ENCODE results near the gene CLTCL1. TPM values are rescaled to one million over a fixed set of nuclear protein-coding genes. Genes with fewer than 3 reads are reported as not detected.

CLTCL1 gene
- total RNA-seq, 1 donor from 2014 or later: 5.8 TPM

DNA sequence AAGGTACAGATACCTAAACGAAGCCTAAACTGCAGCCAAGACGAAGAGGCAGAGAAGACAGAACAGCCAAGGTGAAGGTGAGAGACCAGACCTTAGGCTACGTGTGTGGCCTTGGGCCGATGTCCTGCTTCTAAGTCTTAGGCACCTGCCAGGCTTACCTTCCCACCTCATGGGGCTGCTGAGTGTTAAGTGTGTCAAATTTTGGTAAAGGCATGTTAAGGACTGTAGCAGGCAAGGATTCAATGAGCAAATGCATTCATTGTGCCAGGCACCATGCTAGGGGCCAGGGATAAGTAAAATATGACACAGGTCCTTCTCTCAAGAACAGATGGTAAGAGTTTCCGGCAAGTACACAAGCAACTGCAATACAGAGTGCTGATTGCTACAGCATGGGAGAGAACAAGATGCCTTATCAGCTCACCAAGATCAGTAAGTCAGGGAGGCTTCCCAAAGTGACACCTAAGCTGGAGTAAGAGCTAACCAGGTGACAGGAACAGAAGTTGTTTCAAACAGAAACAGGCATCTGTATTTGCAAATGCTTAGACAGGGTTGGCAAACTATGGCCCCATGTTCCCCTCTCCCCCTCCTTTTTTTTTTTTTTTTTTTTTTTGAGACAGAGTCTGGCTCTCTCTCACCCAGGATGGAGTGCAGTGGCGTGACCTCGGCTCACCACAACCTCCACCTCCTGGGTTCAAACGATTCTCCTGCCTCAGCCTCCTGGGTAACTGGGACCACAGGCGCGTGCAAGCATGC lies 46.7 kb downstream of the CLTCL1 start:
- peak; percentile 7 for DNase-seq (ENCODE audit: low spot score)

DNA sequence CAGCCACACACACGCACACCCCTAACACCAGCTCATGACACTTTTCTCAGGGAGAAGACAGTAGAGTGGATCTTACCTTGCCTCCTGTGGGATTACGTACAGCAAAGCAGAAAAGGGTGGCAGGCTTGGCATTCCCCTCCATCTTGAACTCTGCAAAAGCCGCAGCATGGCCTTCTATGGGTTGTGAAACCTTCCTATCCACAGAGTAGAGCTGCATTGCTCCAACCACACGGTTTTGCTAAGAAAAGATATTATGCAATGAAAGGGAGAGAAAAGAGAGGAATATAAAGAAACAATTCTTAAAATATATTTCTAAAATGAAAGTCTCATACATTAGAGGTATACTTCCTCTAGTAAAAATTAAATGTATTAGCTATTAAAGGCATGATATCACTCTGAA lies 48.8 kb downstream of the CLTCL1 start:
- DNase-seq (ENCODE audit: low spot score): no peak

DNA sequence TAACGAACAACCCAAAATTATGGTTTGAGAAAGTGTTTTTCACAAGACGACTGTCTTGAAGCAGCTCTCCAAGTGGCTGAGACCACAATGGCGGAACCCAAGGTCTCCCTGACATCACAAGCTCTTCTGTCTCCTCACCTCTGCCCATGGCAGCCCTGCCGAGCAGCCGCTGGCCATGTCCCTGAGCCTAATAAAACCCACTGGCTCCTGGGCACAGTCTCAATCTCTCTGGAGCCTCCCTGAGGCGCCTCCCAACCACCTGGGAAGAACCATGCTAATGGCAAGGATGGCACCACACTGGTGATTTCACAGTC lies 50.0 kb downstream of the CLTCL1 start:
- DNase-seq (ENCODE audit: low spot score): no peak

DNA sequence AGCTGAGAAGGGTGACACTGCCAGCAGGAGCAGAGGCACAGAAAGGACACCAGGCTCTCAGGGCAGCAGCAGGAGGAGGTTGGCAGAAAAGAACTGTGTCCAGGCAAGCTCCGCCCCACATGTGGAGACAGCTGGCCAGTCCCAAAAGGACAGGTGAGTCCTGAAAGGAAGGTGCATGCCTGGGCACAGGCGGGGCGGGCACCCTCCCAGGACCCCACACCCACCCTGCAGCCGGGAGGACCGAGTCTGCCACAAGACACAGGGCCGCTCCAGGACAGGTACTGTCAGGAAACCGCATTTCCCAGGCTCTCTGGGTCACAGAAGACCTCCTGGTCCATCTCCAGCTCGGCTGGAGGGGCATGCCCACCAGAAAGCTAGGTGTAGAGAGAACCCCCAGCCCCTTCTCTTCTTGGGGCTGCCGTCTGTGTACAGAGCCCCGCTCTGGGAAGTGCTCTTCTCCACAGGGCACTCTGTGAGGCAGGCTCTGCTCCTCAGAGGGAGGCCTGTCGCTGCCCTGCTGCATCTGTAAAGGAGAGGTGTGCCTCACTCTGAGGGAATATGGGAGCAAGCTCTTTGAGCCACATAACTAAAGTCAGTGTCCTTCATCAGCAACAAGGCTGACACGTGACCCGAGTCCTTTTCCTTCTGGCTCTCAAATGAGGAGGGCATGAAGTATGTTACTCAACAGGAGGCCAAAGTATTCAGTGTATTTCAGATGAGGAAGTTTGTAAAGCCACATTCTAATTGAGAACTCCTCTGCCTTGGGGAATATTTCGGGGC lies 50.5 kb downstream of the CLTCL1 start:
- DNase-seq (ENCODE audit: low spot score): no peak

DNA sequence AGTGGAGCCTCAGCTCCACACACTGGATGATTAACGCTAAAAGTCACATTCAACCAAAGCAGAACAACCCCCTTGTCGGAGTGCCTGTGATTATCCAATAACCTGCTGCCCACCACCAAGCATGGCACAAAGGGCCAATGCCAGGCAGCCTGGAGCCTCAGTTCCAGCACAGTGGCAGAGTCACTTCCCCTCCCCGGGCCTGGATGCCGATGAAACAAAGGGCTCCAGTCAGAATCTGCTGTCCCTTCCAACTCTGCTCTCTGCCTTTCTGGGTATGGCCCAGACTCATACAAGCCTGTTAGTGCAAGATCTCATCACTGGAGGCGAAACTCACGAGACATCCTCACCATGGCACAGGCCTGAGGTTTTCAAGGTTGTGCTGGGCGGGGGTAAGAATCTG lies 52.1 kb downstream of the CLTCL1 start:
- DNase-seq (ENCODE audit: low spot score): no peak

DNA sequence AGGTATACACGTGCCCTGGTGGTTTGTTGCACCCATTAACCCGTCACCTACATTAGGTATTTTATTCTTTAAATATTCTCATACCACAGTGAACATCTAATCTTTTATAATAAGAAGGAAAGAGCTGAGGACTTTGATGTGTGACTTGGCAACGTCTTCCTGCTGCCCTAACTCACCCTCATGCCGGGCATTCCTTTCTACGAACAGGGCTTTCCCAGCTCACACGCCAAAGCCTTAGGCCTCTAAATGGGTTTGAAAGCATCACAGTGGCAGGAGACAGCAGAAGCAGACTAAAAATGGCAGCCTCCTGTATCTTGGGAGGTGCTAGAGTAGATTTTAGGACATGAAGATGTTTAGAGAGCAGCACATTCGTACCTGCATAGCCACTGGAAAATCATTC lies 52.6 kb downstream of the CLTCL1 start:
- DNase-seq (ENCODE audit: low spot score): no peak

DNA sequence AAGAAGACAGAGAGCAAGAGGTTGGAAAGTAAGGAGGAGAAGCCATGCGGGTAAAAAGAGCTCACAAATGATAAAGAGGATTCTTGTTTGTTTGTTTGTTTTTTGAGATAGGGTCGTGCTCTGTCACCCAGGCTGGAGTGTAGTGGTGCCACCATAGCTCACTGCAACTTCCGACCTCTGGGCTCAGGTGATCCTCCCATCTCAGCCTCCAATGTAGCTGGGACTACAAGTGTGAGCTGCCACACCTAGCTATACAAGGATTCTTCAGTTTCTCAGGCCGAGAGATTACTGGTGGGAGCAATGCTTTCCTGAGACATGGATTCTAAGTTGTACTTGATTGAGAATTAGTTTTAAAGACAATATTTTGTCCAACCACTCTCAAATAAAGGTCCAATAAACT lies 55.6 kb downstream of the CLTCL1 start:
- no peak for DNase-seq (ENCODE audit: low spot score)

DNA sequence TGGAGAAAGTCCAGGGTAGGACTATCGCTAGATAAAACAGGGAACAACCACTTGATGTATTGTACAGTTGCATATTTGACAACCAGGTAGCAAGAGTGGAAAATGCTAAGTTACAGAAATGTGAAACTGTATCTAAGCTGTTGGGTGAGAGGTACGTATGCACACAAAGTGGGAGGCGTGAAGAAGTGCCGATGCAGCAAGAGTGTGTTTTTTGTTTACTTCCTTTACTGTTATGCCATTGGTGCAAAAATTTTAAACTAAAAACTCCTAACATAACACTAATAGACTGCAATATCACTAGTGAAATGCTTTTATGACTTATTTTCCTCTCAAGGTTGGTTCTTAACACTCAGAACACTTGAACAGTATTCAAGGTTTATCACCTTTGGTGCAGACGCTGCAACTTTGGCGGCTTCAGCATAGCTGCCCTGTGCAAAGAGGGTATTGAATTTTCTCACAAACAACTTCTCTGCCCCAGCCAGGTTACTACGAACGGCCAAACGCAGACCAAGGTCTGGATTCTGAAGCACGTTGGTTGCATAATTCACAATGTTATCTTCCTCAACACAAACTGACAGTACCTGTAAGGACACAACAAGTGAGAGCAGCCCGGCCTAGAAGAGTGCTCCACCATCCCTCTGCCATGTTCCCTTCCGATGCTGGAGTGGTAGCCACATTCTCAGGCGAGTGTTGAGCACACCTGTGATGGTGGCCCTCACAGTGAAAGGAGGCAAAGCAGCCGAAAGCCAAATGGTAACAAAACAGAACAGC lies 57.2 kb downstream of the CLTCL1 start:
- DNase-seq (ENCODE audit: low spot score): no peak

DNA sequence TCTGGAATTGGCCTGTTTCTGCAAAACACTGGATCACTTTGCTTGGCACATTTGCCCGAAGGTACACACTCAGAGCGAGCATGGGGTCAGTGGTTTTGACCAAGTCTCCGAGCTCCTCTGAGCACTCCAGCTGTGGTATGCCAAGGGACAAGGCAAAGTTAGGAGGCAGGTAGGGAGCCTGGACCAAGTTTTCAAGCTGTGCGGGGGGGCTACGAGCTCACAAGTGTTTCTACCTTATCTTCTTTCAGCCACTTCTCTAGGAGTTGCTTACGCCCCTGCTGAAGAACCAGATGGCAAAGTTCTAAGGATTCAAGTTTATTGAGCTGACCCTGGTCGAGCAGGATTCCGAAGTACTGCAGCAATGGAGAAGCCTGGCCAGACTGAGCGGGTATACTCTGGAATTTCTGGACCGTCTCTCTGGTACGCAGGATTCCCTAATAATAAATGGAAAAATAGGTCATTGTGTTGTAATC lies 58.3 kb downstream of the CLTCL1 start:
- no peak for DNase-seq (ENCODE audit: low spot score)

DNA sequence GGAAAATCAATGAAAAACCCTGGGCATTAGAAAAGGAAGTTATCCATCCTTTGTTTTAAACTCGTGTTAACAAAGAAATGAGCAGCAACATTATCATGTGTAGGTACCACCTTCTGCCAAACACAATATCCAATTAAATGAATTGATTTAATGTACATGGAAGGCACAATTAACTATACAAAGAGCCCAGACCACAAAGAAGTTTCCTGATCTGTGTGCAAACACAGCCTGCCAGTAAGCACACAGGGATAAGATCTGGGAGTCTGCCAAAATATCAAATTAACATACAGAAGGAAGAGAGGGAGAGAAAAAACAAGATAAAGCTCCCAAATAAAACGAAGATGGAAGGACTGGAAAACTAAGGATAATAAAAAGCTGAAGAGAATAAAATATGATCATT lies 58.9 kb downstream of the CLTCL1 start:
- no peak for DNase-seq (ENCODE audit: low spot score)

DNA sequence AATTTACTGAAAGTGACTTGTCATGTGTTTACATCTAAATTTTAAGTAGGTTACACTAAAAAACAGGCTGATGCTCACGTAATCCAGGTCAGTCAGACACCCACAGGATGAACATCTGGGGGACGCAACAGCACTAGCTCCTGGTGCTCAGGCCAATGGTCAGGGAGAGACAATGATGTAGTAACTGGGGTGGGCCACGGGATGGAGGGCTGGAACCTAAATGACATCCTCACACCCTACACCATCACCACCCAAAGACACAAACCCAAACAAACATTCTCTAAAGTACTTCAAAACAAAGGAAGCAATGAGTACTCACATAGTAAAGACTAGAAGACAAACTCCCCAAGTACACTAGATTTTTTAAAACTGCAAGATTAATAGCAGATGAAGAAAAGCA lies 59.5 kb downstream of the CLTCL1 start:
- DNase-seq (ENCODE audit: low spot score): no peak

DNA sequence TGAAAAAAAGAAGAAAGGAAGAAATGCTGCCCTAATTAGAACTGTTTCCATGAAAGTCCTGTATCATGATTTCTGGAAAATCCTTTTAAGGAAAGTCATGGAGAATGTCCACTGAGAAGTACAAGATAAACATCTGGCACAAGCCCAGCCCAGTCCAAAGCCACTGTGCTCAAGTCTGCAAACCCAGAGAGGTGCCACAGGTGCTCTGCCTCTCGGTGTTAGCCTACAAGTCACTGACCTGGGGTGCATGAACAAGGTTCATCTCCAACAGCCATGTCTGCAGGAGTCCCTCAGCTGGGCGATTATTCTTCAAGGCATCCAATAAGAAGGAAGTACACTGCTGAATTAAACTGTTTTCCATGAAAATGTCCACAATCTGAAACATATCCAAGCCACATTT lies 61.9 kb downstream of the CLTCL1 start:
- DNase-seq (ENCODE audit: low spot score): no peak

DNA sequence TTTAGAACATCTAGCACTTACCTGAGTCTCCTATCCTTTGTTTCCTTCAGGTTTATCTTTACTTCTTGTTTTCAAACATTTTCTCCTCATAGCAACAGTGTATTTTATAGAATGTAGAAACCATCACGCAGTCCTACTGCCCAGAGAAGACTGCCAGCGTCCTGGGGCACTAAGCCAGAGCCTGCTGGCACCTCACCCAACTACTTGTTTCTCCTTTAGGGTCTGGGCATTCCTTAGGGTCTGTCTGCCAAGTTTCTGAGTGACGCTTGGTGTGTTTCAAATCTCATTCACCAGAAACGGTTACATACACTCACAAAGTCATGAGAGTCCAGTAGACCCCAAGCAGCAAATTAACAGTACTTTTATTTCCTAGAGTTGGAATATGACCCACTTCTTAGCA lies 63.3 kb downstream of the CLTCL1 start:
- no peak for DNase-seq (ENCODE audit: low spot score)

DNA sequence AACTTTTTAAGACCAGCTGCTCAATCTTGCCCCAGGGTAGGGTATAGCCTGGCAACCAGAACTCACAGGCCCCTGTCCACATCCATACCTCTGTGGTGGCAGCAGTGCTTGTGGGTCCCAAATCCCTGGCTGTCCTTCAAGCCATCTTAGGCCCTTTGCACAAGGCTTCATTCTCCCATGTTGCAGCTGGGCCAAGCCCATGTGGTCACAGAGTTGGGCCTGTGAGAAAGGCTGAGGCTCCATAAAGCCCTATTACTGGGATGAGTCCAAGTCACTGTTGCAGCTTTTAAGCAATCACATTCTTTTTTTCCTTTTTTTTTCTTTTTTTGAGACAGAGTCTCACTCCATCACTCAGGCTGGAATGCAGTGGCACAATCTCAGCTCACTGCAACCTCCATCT lies 65.1 kb downstream of the CLTCL1 start:
- no peak for DNase-seq (ENCODE audit: low spot score)

DNA sequence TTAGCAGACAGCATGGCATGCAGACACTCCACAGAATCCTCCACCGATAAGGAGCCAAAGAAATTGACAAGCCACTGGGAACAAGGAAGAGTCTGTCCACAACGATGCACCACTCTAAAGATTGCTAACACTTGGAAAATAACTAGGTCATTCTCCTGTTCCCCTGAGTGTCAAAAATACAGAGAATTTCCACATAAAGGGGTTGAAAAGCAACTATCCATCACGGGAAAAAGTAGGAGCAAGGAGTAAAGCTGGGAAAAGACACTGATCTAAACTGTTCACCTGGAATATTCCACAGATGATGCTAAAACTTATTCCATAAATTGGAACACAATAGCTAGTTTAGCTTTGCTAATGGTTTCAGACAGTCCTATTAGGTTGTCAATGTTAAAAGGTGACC lies 66.0 kb downstream of the CLTCL1 start:
- DNase-seq (ENCODE audit: low spot score): no peak

DNA sequence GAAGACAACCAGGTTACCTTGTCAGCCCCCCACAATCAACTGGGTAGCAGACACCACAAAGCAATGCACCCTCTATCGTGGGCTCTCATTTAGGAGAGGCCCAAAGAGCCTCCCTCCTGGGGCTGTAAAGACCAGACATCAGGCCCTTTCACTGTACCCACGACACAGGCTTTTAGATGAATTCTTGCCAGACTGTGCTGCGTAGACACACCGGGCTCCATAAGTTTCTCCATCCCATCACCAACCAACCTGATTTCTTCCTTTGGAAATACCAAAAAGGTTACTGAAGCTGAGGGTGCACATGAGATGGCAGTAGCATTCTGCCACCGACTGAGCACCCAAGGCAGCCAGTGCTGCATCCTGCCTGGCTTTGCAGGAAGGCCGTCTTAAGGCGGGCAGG lies 66.5 kb downstream of the CLTCL1 start:
- DNase-seq (ENCODE audit: low spot score): no peak

DNA sequence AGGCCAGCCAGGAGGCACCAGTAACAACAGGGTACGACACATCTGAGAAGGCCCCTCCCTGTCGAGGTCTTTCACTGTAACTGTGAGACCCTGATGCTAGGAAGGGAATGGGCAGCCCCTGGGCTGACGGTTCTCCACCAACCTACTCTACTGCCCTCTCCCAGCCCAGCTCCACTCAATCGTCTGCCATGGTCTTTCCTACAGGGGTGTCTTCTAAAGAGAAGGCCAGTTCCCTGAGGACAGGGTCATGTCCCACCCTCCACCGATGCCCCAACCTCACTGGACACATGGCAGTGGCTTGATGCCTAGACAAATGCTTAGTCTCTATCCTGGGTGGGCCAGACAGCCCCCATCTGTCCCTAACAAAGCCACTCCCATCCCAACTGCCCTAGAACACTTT lies 67.0 kb downstream of the CLTCL1 start:
- no peak for DNase-seq (ENCODE audit: low spot score)

DNA sequence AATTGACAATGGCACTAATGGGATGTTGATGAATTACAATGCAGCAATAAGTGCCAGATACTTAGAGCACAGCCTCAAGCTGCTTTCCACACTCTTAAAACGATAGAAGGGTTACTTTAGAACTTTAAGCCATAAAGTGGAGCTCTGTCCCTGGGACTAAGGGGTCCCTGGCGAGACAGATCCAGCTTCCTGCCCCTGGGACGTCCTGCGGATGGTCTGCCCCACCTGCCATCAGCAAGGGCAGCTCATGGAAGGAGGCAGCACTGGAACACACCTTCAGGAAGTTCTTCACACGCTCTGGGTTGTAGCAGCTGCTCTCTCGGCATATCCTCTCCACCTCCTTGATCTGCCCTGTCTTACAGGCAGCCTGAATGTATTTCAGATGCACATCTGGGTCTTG lies 67.9 kb downstream of the CLTCL1 start:
- DNase-seq (ENCODE audit: low spot score): no peak

DNA sequence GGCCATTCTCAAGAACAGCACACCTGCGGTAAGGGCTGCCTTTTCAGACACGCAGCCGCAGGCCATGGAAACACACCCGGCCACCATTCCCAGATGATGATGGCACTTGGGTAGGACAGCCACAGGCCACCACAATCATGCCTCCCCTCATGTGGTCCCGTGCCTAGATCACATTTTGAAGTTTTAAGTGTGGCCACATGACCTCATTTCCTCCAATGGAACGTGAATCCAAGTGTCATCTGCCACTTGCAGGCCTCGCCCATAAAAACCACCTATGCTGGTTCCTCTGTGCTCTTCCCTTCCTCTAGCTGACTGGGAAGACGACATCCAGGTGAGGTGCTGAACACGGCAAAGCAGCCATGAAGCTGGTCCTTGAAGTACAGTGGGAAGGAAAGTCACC lies 68.4 kb downstream of the CLTCL1 start:
- no peak for DNase-seq (ENCODE audit: low spot score)

DNA sequence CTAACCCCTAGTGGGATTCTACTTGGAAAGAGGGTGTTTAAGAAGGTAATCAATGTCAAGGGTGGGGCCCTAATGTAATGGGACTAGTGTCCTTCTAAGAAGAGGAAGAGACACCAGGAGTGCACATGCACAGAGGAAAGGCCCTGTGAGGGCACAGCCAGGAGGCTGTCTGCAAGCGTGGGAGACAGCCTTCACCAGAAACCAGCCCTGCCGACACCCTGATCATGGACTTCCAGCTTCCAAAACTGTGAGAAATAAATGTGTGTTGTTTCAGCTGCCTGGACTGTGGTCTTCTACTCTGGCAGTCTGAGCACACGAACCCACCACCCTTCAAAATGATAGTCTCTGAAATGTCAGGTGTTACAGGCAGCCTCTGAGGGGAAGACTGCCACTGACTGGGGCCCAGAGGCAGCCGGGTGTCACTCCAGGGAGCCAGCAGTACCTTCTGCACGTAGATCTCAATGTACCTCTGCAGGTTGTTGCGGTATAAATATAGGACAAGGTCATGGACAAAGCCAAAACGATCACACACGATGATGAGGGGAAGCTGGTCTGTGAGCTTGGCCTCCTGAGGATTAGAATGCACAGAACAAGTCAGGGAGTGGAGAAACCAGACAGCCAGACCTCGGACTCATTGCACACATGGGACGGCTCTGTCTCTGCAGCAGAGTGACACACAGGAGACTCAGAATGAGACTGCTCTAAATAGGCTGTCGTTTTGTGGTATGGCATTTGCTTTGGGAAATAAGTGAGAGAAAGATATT lies 69.1 kb downstream of the CLTCL1 start:
- DNase-seq (ENCODE audit: low spot score): no peak

DNA sequence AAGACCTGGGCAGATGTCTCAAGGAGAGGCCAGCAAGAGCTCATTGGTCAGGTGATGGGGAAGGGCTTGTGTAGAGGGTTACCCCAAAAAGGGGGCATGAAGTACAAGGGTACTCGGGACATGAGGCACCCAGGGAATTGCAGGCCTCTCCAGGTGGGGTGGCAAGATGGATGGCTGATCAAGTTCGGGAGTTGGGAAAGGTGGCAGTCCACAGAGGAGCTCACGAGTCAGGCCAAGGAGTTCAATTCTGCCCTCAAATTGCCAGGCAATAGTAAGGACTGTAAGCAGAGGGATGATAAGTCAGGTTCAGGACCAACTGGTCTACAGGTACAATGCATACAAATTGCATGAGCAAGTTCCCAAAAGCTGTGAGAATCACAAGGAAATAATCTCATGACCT lies 70.7 kb downstream of the CLTCL1 start:
- no peak for DNase-seq (ENCODE audit: low spot score)

Data from ureter (tissue), 1 donor.